ENCODE results near the gene FKBP1B. TPM values are rescaled to one million over a fixed set of nuclear protein-coding genes. Genes with fewer than 3 reads are reported as not detected.

Gene FKBP1B
- total RNA-seq, 1 experiment from 2014 or later, result 59.7 TPM

GRCh38 chr2:24052951-24053350, 3.4 kb downstream of the FKBP1B start:
- TF ChIP-seq CTCF (conservative IDR thresholded peaks at IDR 0.05), result no peak
- no peak overlapping the region for H2BK15ac ChIP-seq (ENCODE audit: low read depth, low read length)
- H3K27me3 Mint-ChIP-seq (ENCODE audit: low read depth), result no peaks in the 10 kb centered on the region
- H2BK20ac ChIP-seq (ENCODE audit: low read depth, low read length, poor library complexity, severe bottlenecking), result no peak overlapping the region
- H3K18ac ChIP-seq (ENCODE audit: insufficient read length, low read depth, low read length), result no peak overlapping the region
- no peak overlapping the region for H2AFZ ChIP-seq (ENCODE audit: low read length)
- peaks cover 5% of the 10 kb centered on the region for H4K20me1 ChIP-seq (ENCODE audit: control insufficient read depth, insufficient read depth, insufficient read length)
- DNase-seq, result no peak
- H3K27me3 ChIP-seq (ENCODE audit: insufficient read depth, low read length), result no peaks in the 10 kb centered on the region
- no peak overlapping the region for H4K8ac ChIP-seq (replicated peaks; ENCODE audit: insufficient read length, low read depth, low read length)
- H3K9ac ChIP-seq (ENCODE audit: extremely low read depth, insufficient read length, low read length), result no peak overlapping the region
- no peak overlapping the region for H2BK5ac ChIP-seq (ENCODE audit: insufficient read length, low read length)
- no peaks in the 10 kb centered on the region for H3K9me3 ChIP-seq (ENCODE audit: control insufficient read depth, low read depth, low read length)
- no peak overlapping the region for H3K27ac Mint-ChIP-seq
- no CpG with 5 or more reads among the region's 1 CpG for WGBS (ENCODE audit: extremely low coverage, insufficient read length, low lambda C conversion rate)
- no peak overlapping the region for H3K56ac ChIP-seq (ENCODE audit: insufficient read length, low read depth, low read length)
- H2BK12ac ChIP-seq (ENCODE audit: insufficient read length, low read depth, low read length), result no peak overlapping the region
- H4K91ac ChIP-seq (ENCODE audit: insufficient read length, low read depth, low read length), result no peak overlapping the region
- 0 out of 2 replicates have a peak, but pooled peaks cover 1% of the 10 kb centered on the region for H3K4me1 ChIP-seq (ENCODE audit: insufficient read depth, low read length)
- H2AK5ac ChIP-seq (ENCODE audit: insufficient read length, low read length), result no peak overlapping the region
- no peak overlapping the region for H3K23ac ChIP-seq (ENCODE audit: insufficient read length, low read depth, low read length)
- no peaks in the 10 kb centered on the region for H3K79me2 ChIP-seq (ENCODE audit: insufficient read depth, low read length)
- no peaks in the 10 kb centered on the region for H3K79me1 ChIP-seq (ENCODE audit: insufficient read depth, low read depth, low read length, poor library complexity, severe bottlenecking)
- no peak overlapping the region for H3K4me2 ChIP-seq (ENCODE audit: insufficient read depth, insufficient read length, low read length)
- H3K4ac ChIP-seq (ENCODE audit: low read depth, low read length), result no peak overlapping the region
- H2BK120ac ChIP-seq (ENCODE audit: low read depth, low read length, poor library complexity, severe bottlenecking), result no peak overlapping the region
- H3K4me3 Mint-ChIP-seq, result no peak overlapping the region
- H3K4me1 Mint-ChIP-seq, result peaks cover 2 to 7% of the 10 kb centered on the region in 2 experiments; a peak in 3 of 4 replicates
- H3T11ph ChIP-seq (ENCODE audit: low read length), result no peak overlapping the region
- H3K14ac ChIP-seq (ENCODE audit: insufficient read depth, low read length), result no peak overlapping the region
- H3K23me2 ChIP-seq (ENCODE audit: insufficient read length, low read depth, low read length, poor library complexity, severe bottlenecking), result peaks cover 5% of the 10 kb centered on the region
- H3K36me3 Mint-ChIP-seq (ENCODE audit: insufficient read depth in 1 of 3, low read depth in 3 of 3), result peaks cover 14 to 20% (median 14%) of the 10 kb centered on the region in 3 experiments; a peak in 6 of 7 replicates
- no peak overlapping the region for H4K5ac ChIP-seq (ENCODE audit: insufficient read length, low read depth, low read length)
- no peak overlapping the region for H3K27ac ChIP-seq (ENCODE audit: insufficient read length, low read depth, low read length)
- H3K9me3 Mint-ChIP-seq, result no peaks in the 10 kb centered on the region
